Activated CD8-positive, alpha-beta T cell treated with anti-CD3 and anti-CD28 coated beads for 36 hours (primary cell): Measurements from ENCODE around the gene KCNMA1. TPM values are rescaled to one million over a fixed set of nuclear protein-coding genes. Genes with fewer than 3 reads are reported as not detected.

Experiments used
- ATAC-seq: fragments of 200-7000 bp; cut with Tn5 transposase; one replicate; pipeline ENCODE4 v1.10.0; 2021; ENCODE audit warnings: mild to moderate bottlenecking, moderate library complexity
- CTCF ChIA-PET: fragments of 350-600 bp; sonication (Branson Sonifier 250); formaldehyde crosslinking; loops from one replicate; lab custom pipeline; 2021; ENCODE audit warnings: antibody characterized with exemption; lab: Charles Lee
- POLR2A ChIA-PET: fragments of 350-600 bp; sonication (Branson Sonifier 250); formaldehyde crosslinking; loops from one replicate; lab custom pipeline; 2021; ENCODE audit warnings: antibody characterized with exemption; lab: Charles Lee
- DNase-seq: peaks from one replicate; pipeline ENCODE4 v3.0.0-alpha.2; 2020
- H3K27ac Mint-ChIP-seq: one replicate; pipeline ENCODE4 v1.8.0; 2021; ENCODE audit warnings: mild to moderate bottlenecking, mixed read lengths
- H3K27me3 Mint-ChIP-seq: one replicate; pipeline ENCODE4 v1.8.0; 2021; ENCODE audit warnings: mixed read lengths
- H3K36me3 Mint-ChIP-seq: one replicate; pipeline ENCODE4 v1.8.0; 2021; ENCODE audit warnings: low read depth, mixed read lengths
- H3K4me1 Mint-ChIP-seq: one replicate; pipeline ENCODE4 v1.8.0; 2021; ENCODE audit warnings: low read depth, mixed read lengths
- H3K4me3 Mint-ChIP-seq: one replicate; pipeline ENCODE4 v1.8.0; 2021; ENCODE audit warnings: mild to moderate bottlenecking, moderate library complexity, mixed read lengths
- H3K9me3 Mint-ChIP-seq: one replicate; pipeline ENCODE4 v1.8.0; 2021; ENCODE audit warnings: mixed read lengths
- intact Hi-C: fragments of 100-400 bp; cut with micrococcal nuclease; formaldehyde crosslinking; loops from one replicate; pipeline ENCODE4 v1.10.0; 2022
- total RNA-seq, 2 experiments: library from RNA; stranded (reverse); gene quantifications; one replicate each; pipeline ENCODE4 v1.2.3, GENCODE V29; 2021
- TF ChIP-seq, protein P1 (sequence below): fragments of 200-600 bp; IDR thresholded peaks from one replicate; pipeline ENCODE4 v1.8.0; 2022; ENCODE audit warnings: antibody characterized with exemption, mild to moderate bottlenecking

Gene KCNMA1
- total RNA-seq, 2 experiments from 2014 or later, result 0.18 TPM; not detected in 1

GRCh38 chr10:77045085-77045484 is 592.5 kb downstream of the KCNMA1 start:
- TF ChIP-seq, protein P1, sequence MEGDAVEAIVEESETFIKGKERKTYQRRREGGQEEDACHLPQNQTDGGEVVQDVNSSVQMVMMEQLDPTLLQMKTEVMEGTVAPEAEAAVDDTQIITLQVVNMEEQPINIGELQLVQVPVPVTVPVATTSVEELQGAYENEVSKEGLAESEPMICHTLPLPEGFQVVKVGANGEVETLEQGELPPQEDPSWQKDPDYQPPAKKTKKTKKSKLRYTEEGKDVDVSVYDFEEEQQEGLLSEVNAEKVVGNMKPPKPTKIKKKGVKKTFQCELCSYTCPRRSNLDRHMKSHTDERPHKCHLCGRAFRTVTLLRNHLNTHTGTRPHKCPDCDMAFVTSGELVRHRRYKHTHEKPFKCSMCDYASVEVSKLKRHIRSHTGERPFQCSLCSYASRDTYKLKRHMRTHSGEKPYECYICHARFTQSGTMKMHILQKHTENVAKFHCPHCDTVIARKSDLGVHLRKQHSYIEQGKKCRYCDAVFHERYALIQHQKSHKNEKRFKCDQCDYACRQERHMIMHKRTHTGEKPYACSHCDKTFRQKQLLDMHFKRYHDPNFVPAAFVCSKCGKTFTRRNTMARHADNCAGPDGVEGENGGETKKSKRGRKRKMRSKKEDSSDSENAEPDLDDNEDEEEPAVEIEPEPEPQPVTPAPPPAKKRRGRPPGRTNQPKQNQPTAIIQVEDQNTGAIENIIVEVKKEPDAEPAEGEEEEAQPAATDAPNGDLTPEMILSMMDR, result no peak
- no peaks in the 10 kb centered on the region for H3K27me3 Mint-ChIP-seq
- POLR2A ChIA-PET, result no interaction called here
- no peak overlapping the region for H3K4me3 Mint-ChIP-seq
- DNase-seq, result no peak
- no peak overlapping the region for H3K27ac Mint-ChIP-seq
- intact Hi-C loops, result no loop called here
- CTCF ChIA-PET, result no interaction called here
- peaks cover 11% of the 10 kb centered on the region for H3K4me1 Mint-ChIP-seq
- H3K9me3 Mint-ChIP-seq, result no peaks in the 10 kb centered on the region
- ATAC-seq, result no peak
- no peaks in the 10 kb centered on the region for H3K36me3 Mint-ChIP-seq

DNA sequence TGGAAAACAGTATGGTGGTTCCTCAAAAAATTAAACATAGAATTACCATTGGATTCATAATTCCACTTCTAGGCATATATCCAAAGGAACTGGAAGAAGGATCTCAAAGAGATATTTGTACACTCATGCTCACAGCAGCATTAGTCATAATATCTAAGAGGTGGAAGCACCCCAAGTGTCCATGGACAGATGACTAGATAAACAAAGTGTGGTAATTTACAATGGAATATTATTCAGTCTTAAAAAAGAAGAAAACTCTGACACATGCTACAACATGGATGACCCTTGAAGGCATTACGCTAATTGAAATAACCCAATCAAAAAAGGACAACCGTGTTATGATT is 594.2 kb downstream of the KCNMA1 start:
- ChIA-PET POLR2A (no interaction called here), CTCF (no interaction called here)
- H3K27me3 Mint-ChIP-seq, result no peaks in the 10 kb centered on the region
- H3K9me3 Mint-ChIP-seq, result no peaks in the 10 kb centered on the region
- DNase-seq (no peak), ATAC-seq (no peak)
- TF ChIP-seq, protein P1, result no peak
- H3K4me1 Mint-ChIP-seq, result peaks cover 11% of the 10 kb centered on the region
- intact Hi-C loops, result no loop called here
- no peak overlapping the region for H3K4me3 Mint-ChIP-seq
- no peaks in the 10 kb centered on the region for H3K36me3 Mint-ChIP-seq
- H3K27ac Mint-ChIP-seq, result no peak overlapping the region

GRCh38 chr10:77042706-77043419 is 594.7 kb downstream of the KCNMA1 start:
- intact Hi-C loops, result no loop called here
- POLR2A ChIA-PET, result no interaction called here
- Mint-ChIP-seq H3K9me3 (no peaks in the 10 kb centered on the region), H3K4me1 (peaks cover 15% of the 10 kb centered on the region), H3K4me3 (no peak overlapping the region), H3K36me3 (no peaks in the 10 kb centered on the region), H3K27ac (no peak overlapping the region), H3K27me3 (no peaks in the 10 kb centered on the region)
- DNase-seq (no peak), ATAC-seq (no peak)
- CTCF ChIA-PET, result no interaction called here
- TF ChIP-seq, protein P1, result no peak

DNA sequence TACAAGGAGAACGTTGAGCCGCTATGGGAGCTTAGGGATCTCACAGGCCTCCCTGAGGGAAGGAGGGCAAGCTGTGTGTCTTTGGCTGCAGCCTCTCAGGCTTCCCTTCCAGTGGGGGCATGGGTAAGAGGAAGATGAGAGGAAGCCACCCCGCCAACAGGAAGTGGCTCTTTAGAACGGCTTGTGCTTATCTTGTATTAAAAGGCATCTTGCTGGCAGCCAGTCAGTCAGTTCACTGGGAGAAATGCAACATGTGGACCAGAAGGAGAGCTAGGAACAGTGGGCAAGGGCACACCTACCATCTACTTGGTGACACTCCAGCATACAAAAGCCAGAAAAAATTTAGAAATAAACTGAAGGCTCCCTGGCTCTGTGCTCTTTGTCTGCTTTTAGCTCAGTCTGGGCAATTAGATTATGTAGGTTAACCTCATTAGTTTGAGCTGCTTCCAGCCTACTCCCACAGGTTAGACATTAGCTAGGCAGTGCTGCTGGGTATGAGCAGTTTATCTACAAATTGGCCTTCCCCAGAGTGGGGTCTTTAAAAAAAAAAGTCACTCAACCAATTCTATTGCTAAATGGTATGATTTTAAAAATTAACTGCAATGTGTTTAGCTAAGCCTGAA is 595.9 kb downstream of the KCNMA1 start:
- CTCF ChIA-PET, result no interaction called here

More for the DNA sequence above, 595.9 kb downstream of the KCNMA1 start:
- H3K9me3 Mint-ChIP-seq, result no peaks in the 10 kb centered on the region
- DNase-seq, result peak; percentile 44
- TF ChIP-seq, protein P1, result no peak
- POLR2A ChIA-PET, result no interaction called here
- H3K36me3 Mint-ChIP-seq, result no peaks in the 10 kb centered on the region
- peak; percentile 79 for ATAC-seq
- peaks cover 16% of the 10 kb centered on the region for H3K4me1 Mint-ChIP-seq
- no peaks in the 10 kb centered on the region for H3K27me3 Mint-ChIP-seq
- H3K4me3 Mint-ChIP-seq, result no peak overlapping the region
- intact Hi-C loops, result no loop called here
- H3K27ac Mint-ChIP-seq, result peak overlapping the region; percentile 74
